ENCODE data around the gene ACAD8. TPM values are rescaled to one million over a fixed set of nuclear protein-coding genes. Genes with fewer than 3 reads are reported as not detected.

ACAD8 gene
- total RNA-seq, 4 donors from 2014 or later, result 18.3 to 41.3 (median 29.8) TPM

DNA sequence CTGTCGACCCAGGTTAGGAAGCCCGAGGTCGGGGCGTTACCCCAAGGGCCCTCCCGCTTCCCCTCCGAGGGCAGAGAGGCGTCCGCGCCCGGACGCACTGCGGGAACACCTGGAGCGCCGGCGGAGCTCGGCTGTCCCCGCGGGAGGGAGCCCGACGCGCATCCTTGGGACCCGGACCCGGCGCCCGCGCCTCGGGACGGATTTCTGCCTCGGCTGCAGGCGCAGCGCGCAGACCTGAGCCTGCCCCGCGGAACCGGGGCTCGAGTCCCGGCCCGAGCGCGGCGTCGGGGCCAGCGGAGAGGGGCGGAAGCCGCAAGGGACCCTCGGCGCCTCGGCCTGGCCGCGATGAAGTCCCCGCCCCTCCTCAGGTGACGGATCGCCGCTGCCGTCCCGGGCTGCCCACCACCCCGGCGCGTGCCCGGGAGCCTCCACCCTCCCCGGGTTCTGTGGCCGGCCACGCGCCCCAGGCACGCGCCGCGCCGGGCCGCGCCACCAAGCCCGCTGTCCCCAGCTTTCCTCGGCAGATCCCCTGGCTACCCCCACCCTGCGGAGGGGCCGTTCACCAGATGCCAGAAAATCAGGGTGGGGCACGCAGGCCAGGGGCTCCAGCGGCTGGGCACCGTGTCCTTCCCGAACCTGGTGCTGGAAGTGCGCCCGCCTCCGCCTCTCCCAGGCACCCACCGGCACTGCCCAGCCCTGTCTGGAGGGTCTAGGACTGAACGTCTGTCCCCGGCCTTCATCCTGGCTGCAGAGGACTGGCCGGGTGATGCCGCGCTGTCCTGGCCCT is 23.2 kb downstream of the ACAD8 start:
- no peak for TF ChIP-seq CTCF (IDR thresholded peaks at IDR 0.05; ENCODE audit: low read depth)

DNA sequence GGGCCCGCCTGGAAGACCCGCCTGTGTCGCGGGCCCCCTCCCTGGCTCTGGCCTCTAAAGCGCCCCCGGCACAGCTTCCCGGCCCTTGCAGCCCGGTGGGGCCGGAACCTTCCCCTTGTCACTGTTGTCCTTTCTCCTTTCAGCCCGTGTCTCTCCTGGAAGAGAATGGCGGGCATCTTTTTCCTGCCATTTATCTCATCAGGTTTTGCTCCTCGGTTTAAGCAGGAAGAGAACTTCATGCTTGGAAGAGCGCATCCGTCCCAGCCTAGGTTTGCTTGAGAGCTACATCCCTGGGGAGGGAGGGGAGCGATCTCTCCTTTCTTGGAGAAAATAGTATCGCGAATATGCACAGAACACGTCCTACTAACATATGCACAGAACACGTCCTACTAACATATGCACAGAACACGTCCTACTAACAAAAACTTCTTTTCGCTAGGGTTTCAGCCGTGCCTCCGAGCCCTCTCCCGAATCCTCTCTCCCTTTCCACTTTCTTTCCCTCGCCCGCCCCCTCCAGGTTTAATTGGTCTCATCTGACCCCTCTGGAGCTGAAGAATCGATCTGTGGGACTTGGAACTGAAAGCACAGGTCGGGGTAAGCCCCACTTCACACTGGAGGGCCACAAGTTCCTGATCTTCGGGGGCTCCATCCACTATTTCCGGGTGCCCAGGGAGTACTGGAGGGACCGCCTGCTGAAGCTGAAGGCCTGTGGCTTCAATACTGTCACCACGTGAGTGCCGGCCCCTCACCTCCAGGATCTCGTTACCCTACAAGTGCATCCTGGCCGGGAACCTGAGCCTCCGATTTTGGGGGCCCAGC is 24.0 kb downstream of the ACAD8 start:
- TF ChIP-seq CTCF (IDR thresholded peaks at IDR 0.05; ENCODE audit: low read depth), result no peak

GRCh38 chr11:134278356-134278755 is 25.0 kb downstream of the ACAD8 start:
- no peak for TF ChIP-seq CTCF (IDR thresholded peaks at IDR 0.05; ENCODE audit: low read depth)

DNA sequence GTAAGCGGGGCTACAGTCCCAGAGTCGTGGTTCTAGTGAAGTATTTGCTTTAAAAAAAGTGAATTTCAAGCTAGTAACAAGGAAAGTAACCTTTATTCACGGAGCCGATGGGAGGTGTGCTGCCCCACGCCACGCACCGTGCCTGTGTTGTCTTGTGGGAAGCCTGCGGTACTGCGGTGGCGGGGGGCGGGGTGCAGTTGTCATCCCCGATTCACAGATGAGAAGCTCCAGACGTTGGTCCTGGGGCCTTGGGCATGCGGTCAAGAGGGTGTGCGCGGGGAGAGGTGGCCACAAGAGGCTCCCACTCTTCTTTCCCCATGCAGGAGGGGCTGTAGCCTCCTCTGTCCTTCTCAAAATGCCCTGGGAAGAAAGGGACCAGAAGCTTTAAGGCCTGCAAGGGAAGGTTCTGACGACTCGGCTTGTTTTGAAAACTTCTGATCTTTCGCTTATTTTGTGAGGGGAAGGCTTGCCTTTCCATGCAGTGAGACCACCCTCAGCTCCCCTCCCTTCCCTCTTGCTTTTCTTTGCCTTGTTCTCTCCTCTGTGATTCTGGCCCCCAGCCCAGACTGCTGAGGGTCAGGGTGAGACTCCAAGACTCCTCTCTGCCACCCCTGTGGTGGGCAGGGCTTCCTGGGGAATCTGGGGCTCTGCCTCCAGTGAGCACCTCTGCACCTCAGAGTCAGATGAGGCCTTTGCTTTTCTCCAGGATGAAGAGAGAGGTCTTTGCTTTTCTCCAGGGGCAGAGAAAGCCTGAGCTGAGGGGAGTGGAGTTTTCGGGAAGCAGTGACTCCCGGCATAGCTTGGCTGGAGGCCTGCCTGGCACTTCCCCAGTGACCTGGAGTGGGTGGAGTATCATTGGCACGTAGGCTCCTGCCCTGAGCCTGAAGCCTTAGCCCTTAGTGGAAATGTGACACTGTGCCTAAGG is 29.0 kb downstream of the ACAD8 start:
- TF ChIP-seq CTCF (IDR thresholded peaks at IDR 0.05; ENCODE audit: low read depth), result no peak

DNA sequence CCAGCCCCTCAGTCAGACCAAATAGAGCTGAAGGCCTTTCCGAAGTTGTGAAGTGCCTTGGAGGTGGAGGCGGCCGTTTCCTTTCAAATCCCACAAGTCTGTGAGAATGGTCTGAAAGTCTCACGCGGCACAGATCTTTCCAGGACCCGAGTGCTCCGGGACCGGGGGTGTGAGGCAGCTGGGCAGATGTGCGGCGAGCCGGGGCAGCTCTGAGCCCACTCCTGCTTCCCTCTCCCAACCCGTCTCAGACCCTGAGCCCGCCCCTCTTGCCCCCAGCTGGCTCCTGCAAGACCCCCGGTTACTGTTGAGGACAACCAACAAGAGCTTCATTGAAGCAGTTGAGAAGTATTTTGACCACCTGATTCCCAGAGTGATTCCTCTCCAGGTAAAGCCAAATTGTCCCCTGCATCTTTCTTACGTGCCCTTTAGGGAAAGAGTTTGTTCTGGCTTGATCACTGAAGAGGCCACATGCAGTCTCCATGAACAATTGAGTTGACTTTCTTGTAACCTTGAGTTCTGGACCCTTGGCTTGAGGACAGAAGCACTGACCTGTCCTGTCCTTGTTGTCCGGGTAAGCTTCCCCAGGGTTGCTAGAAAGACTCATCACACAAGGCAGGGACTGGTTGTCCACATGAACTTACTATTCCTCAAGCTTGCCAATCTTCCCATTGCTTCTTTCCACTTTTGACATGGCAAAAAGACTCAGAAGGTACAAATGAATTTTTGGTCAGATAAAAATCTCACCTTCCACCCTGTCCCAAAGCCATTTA is 30.3 kb downstream of the ACAD8 start:
- TF ChIP-seq CTCF (IDR thresholded peaks at IDR 0.05; ENCODE audit: low read depth), result no peak

- no peak for TF ChIP-seq CTCF (IDR thresholded peaks at IDR 0.05; ENCODE audit: low read depth)
Observed at GRCh38 chr11:134287561-134287960, 34.2 kb downstream of the ACAD8 start.
